ENCODE measurements around the gene CAMK1D. TPM values are rescaled to one million over a fixed set of nuclear protein-coding genes. Genes with fewer than 3 reads are reported as not detected.
A peak's percentile ranks its signal among the peaks of the same experiment; 100 is the strongest.

CAMK1D gene
- total and polyA plus RNA-seq, 2 of the 4 experiments (the other 2 are of a cell fraction): 5.0 to 5.3 TPM

DNA sequence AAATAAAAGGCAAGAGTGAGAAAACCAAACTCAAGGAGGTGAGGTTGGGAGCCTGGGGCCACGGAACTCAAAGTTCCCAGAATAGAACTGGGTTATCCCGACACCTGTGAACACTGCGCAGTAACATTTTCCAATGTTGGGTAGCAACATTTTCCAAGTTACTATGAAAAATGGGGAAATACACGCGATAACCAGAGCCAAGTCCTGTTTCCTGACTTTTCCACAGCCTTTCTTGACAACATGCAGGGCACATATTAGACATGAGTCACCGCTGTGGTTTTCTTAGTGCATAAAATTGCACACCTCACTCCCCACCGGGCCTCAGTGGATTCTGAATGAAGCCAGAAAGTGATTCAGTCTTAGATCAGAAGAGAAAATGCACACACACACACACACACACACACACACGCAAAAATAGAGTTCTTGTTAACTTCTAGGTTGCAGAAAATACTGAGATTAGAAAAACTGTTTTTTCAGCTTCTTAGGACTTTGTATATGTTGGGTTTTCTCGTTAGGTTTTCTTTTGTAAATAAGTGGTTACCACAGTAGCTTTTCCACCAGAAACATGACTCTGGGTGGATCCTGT lies 70.0 kb downstream of the CAMK1D start:
- ChIA-PET POLR2A (ENCODE audit: unreplicated experiment) (no interaction called here), CTCF (interaction anchor here (0.6 to 0.7 kb wide), 2 partner anchors 53 to 158 kb away, joined by 3 to 7 read pairs; no protein-coding TSS in a partner anchor)
- H3K9me3 ChIP-seq (ENCODE audit: control insufficient read depth, insufficient read depth, low read length): no peaks in the 10 kb centered on the region
- H2AK5ac ChIP-seq (ENCODE audit: low read depth, low read length): no peak overlapping the region
- H3K27ac ChIP-seq (ENCODE audit: insufficient read depth, low read length): no peak overlapping the region
- H4K5ac ChIP-seq (ENCODE audit: low read depth, low read length): no peak overlapping the region
- no peak overlapping the region for H3K18ac ChIP-seq (ENCODE audit: low read depth, low read length)
- no peak overlapping the region for H2BK20ac ChIP-seq (ENCODE audit: low read depth, low read length)
- WGBS, 2 experiments (ENCODE audit: extremely low coverage in 2 of 2, insufficient read length in 1 of 2): 18% methylated on average over 3 of the region's 9 CpGs; no CpG with 5 or more reads in 1 of the 2 experiments
- H4K20me1 ChIP-seq (ENCODE audit: insufficient read depth, low read length): peaks cover 7% of the 10 kb centered on the region; the same call in 1 of the 2 replicates
- H2AFZ ChIP-seq (replicated peaks; ENCODE audit: low read length, poor library complexity): no peak overlapping the region
- H3K4me2 ChIP-seq (ENCODE audit: low read depth, low read length): peak overlapping the region; percentile 5; the same call in 1 of the 2 replicates
- no peaks in the 10 kb centered on the region for H3K79me1 ChIP-seq (ENCODE audit: low read depth in 1 of 2, low read length in 2 of 2)
- H3K4me1 ChIP-seq (ENCODE audit: control insufficient read depth, insufficient read depth, low read length): peaks cover 1% of the 10 kb centered on the region; the same call in 1 of the 2 replicates
- peaks cover 14% of the 10 kb centered on the region for H3K27me3 ChIP-seq (ENCODE audit: control insufficient read depth, insufficient read depth, low read length)
- no peak overlapping the region for H3K14ac ChIP-seq (replicated peaks; ENCODE audit: low read depth, low read length)
- BruUV-seq (replicated peaks): no TSS peak
- no peak overlapping the region for H4K91ac ChIP-seq (ENCODE audit: insufficient read depth, low read depth, low read length)
- H3K9me1 ChIP-seq (ENCODE audit: insufficient read depth, low read length): no peaks in the 10 kb centered on the region; the same call in 1 of the 2 replicates
- no peak overlapping the region for H2AK9ac ChIP-seq (replicated peaks; ENCODE audit: low read depth, low read length, poor library complexity)
- no peak overlapping the region for H3K56ac ChIP-seq (ENCODE audit: extremely low read depth, insufficient read depth, low read length)
- H2BK5ac ChIP-seq (ENCODE audit: low read depth, low read length, poor library complexity, severe bottlenecking): no peak overlapping the region
- H3K9ac ChIP-seq (ENCODE audit: low read depth, low read length): no peak overlapping the region
- H2BK120ac ChIP-seq (ENCODE audit: low read depth, low read length): no peak overlapping the region
- H3K23ac ChIP-seq (ENCODE audit: low read depth, low read length): no peak overlapping the region
- H3K36me3 ChIP-seq (ENCODE audit: control insufficient read depth, insufficient read depth, low read length): no peaks in the 10 kb centered on the region
- ATAC-seq (ENCODE audit: low read depth): peak; percentile 89
- no peak overlapping the region for H4K8ac ChIP-seq (ENCODE audit: low read depth in 2 of 2, low read length in 2 of 2)
- dilution Hi-C loops (cut with HindIII; ENCODE audit: low sequenced_read_pairs, unreplicated experiment): no loop called here
- in situ Hi-C loops (cut with MboI; ENCODE audit: low sequenced_read_pairs): no loop called here
- intact Hi-C loops (cut with micrococcal nuclease): no loop called here
- H3K4me3 ChIP-seq (ENCODE audit: insufficient read depth, low read depth, low read length): no peak overlapping the region
- H2BK15ac ChIP-seq (ENCODE audit: low read depth, low read length): no peak overlapping the region
- peak; percentile 99 for DNase-seq
- no peak overlapping the region for H3K4ac ChIP-seq (ENCODE audit: low read depth, low read length)
- TF ChIP-seq MAFK (IDR thresholded peaks at IDR 0.05; ENCODE audit: low read depth, low read length) (no peak; the same call in 1 of the 2 replicates), RCOR1 (IDR thresholded peaks at IDR 0.05; ENCODE audit: insufficient replicate concordance, low read length) (no peak), SMC3 (IDR thresholded peaks at IDR 0.05; ENCODE audit: low read depth, low read length) (peak; percentile 24; the same call in 1 of the 2 replicates), CHD1 (IDR thresholded peaks at IDR 0.05; ENCODE audit: low read depth, low read length) (no peak), FOS (IDR thresholded peaks at IDR 0.05; ENCODE audit: low read depth, low read length) (peak; percentile 90), RFX5 (IDR thresholded peaks at IDR 0.05; ENCODE audit: low read depth, low read length) (no peak), CEBPB (IDR thresholded peaks at IDR 0.05; ENCODE audit: low read depth, low read length) (peak; percentile 68), NFE2L2 (IDR thresholded peaks at IDR 0.05; ENCODE audit: low read depth, low read length) (peak; percentile 51; the same call in 1 of the 2 replicates), MXI1 (IDR thresholded peaks at IDR 0.05; ENCODE audit: borderline replicate concordance, low read depth, low read length) (no peak), POLR2A (IDR thresholded peaks at IDR 0.05; ENCODE audit: low read depth, low read length) (no peak), BHLHE40 (IDR thresholded peaks at IDR 0.05; ENCODE audit: low read depth, low read length) (peak; percentile 72), MAZ (IDR thresholded peaks at IDR 0.05; ENCODE audit: borderline replicate concordance, low read depth, low read length) (0 out of 2 replicates have a peak, but pooled peaks have one; percentile 23)
- TF ChIP-seq, protein P1, sequence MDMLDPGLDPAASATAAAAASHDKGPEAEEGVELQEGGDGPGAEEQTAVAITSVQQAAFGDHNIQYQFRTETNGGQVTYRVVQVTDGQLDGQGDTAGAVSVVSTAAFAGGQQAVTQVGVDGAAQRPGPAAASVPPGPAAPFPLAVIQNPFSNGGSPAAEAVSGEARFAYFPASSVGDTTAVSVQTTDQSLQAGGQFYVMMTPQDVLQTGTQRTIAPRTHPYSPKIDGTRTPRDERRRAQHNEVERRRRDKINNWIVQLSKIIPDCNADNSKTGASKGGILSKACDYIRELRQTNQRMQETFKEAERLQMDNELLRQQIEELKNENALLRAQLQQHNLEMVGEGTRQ (IDR thresholded peaks at IDR 0.05; ENCODE audit: low read depth, low read length): no peak
- TF ChIP-seq, protein P2, sequence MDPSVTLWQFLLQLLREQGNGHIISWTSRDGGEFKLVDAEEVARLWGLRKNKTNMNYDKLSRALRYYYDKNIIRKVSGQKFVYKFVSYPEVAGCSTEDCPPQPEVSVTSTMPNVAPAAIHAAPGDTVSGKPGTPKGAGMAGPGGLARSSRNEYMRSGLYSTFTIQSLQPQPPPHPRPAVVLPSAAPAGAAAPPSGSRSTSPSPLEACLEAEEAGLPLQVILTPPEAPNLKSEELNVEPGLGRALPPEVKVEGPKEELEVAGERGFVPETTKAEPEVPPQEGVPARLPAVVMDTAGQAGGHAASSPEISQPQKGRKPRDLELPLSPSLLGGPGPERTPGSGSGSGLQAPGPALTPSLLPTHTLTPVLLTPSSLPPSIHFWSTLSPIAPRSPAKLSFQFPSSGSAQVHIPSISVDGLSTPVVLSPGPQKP (IDR thresholded peaks at IDR 0.05; ENCODE audit: borderline replicate concordance, low read depth, low read length): no peak
- TF ChIP-seq, protein P3, sequence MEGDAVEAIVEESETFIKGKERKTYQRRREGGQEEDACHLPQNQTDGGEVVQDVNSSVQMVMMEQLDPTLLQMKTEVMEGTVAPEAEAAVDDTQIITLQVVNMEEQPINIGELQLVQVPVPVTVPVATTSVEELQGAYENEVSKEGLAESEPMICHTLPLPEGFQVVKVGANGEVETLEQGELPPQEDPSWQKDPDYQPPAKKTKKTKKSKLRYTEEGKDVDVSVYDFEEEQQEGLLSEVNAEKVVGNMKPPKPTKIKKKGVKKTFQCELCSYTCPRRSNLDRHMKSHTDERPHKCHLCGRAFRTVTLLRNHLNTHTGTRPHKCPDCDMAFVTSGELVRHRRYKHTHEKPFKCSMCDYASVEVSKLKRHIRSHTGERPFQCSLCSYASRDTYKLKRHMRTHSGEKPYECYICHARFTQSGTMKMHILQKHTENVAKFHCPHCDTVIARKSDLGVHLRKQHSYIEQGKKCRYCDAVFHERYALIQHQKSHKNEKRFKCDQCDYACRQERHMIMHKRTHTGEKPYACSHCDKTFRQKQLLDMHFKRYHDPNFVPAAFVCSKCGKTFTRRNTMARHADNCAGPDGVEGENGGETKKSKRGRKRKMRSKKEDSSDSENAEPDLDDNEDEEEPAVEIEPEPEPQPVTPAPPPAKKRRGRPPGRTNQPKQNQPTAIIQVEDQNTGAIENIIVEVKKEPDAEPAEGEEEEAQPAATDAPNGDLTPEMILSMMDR (conservative IDR thresholded peaks at IDR 0.05; ENCODE audit: low read depth, low read length): no peak

Data from IMR-90 (cell line).